ENCODE results near the gene KLHL6. TPM values are rescaled to one million over a fixed set of nuclear protein-coding genes. Genes with fewer than 3 reads are reported as not detected.

KLHL6 gene
- total RNA-seq, 1 experiment from 2014 or later: not detected

GRCh38 chr3:183578179-183578578 is 22.7 kb upstream of the KLHL6 start:
- H3T11ph ChIP-seq (ENCODE audit: low read length): no peak overlapping the region
- H3K79me1 ChIP-seq (ENCODE audit: insufficient read depth, low read depth, low read length, poor library complexity, severe bottlenecking): no peaks in the 10 kb centered on the region
- no peak overlapping the region for H2BK5ac ChIP-seq (ENCODE audit: insufficient read length, low read length)
- Mint-ChIP-seq H3K9me3 (no peaks in the 10 kb centered on the region), H3K4me3 (no peak overlapping the region), H3K27me3 (ENCODE audit: low read depth) (peaks cover 4% of the 10 kb centered on the region; the same call in 1 of the 2 replicates), H3K4me1 (peaks cover 12 to 21% of the 10 kb centered on the region in 2 experiments), H3K36me3 (ENCODE audit: insufficient read depth in 1 of 3, low read depth in 3 of 3) (no peaks in the 10 kb centered on the region), H3K27ac (peak overlapping the region in 1 of 3 experiments; percentile 11; a peak in 2 of 7 replicates)
- no peak overlapping the region for H2BK15ac ChIP-seq (ENCODE audit: low read depth, low read length)
- H4K20me1 ChIP-seq (ENCODE audit: control insufficient read depth, insufficient read depth, insufficient read length): no peaks in the 10 kb centered on the region
- H3K9ac ChIP-seq (ENCODE audit: extremely low read depth, insufficient read length, low read length): no peak overlapping the region
- H4K5ac ChIP-seq (ENCODE audit: insufficient read length, low read depth, low read length): no peak overlapping the region
- TF ChIP-seq CTCF (conservative IDR thresholded peaks at IDR 0.05): no peak
- no peak overlapping the region for H3K4ac ChIP-seq (ENCODE audit: low read depth, low read length)
- no peak overlapping the region for H3K27ac ChIP-seq (ENCODE audit: insufficient read length, low read depth, low read length)
- no peaks in the 10 kb centered on the region for H3K9me3 ChIP-seq (ENCODE audit: control insufficient read depth, low read depth, low read length)
- no peak overlapping the region for H2BK12ac ChIP-seq (ENCODE audit: insufficient read length, low read depth, low read length)
- no peak overlapping the region for H3K18ac ChIP-seq (ENCODE audit: insufficient read length, low read depth, low read length)
- H2AK5ac ChIP-seq (ENCODE audit: insufficient read length, low read length): no peak overlapping the region
- H3K23ac ChIP-seq (ENCODE audit: insufficient read length, low read depth, low read length): no peak overlapping the region
- H2BK20ac ChIP-seq (ENCODE audit: low read depth, low read length, poor library complexity, severe bottlenecking): no peak overlapping the region
- no peak overlapping the region for H4K8ac ChIP-seq (replicated peaks; ENCODE audit: insufficient read length, low read depth, low read length)
- H3K4me2 ChIP-seq (ENCODE audit: insufficient read depth, insufficient read length, low read length): no peak overlapping the region
- no peaks in the 10 kb centered on the region for H3K79me2 ChIP-seq (ENCODE audit: insufficient read depth, low read length)
- no peaks in the 10 kb centered on the region for H3K23me2 ChIP-seq (ENCODE audit: insufficient read length, low read depth, low read length, poor library complexity, severe bottlenecking)
- H3K56ac ChIP-seq (ENCODE audit: insufficient read length, low read depth, low read length): no peak overlapping the region
- no peaks in the 10 kb centered on the region for H3K27me3 ChIP-seq (ENCODE audit: insufficient read depth, low read length)
- H4K91ac ChIP-seq (ENCODE audit: insufficient read length, low read depth, low read length): no peak overlapping the region
- no CpG with 5 or more reads among the region's 3 CpGs for whole genome bisulfite sequencing (ENCODE audit: extremely low coverage, insufficient read length, low lambda C conversion rate)
- H3K4me1 ChIP-seq (ENCODE audit: insufficient read depth, low read length): no peaks in the 10 kb centered on the region
- no peak for DNase-seq
- H3K14ac ChIP-seq (ENCODE audit: insufficient read depth, low read length): no peak overlapping the region
- no peak overlapping the region for H2AFZ ChIP-seq (ENCODE audit: low read length)
- no peak overlapping the region for H2BK120ac ChIP-seq (ENCODE audit: low read depth, low read length, poor library complexity, severe bottlenecking)

Measured in H9 (cell line).